Heart right ventricle (tissue), 16 donors: ENCODE data around the gene MINDY4. TPM values are rescaled to one million over a fixed set of nuclear protein-coding genes. Genes with fewer than 3 reads are reported as not detected.

Experiments
- ATAC-seq, 8 donors: fragments of 200-7000 bp; cut with Tn5 transposase; one replicate each; pipeline ENCODE4 v1.9.1; 2020; ENCODE audit warnings: mild to moderate bottlenecking in 8 of 8, moderate library complexity in 8 of 8, moderate number of reproducible peaks in 1 of 8
- DNase-seq, 2 donors: peaks; one replicate each; pipeline ENCODE4 v3.0.0-alpha.2; 2020
- H3K27ac ChIP-seq, 10 donors: fragments of 200-600 bp; sonication (generic) in 2 of 10; one replicate each; pipeline versions ENCODE4 v1.5.0 to v1.8.0; 2020 to 2022; ENCODE audit warnings: mild to moderate bottlenecking in 3 of 10
- H3K27me3 ChIP-seq, 7 donors: fragments of 200-600 bp; one replicate each; pipeline ENCODE4 v1.8.0; 2021 to 2022; ENCODE audit warnings: mild to moderate bottlenecking in 2 of 7
- H3K36me3 ChIP-seq, 9 donors: fragments of 200-600 bp; sonication (generic) in 1 of 9; one replicate each; pipeline versions ENCODE4 v1.5.0 to v1.8.0; 2020 to 2022; ENCODE audit warnings: mild to moderate bottlenecking in 2 of 9
- H3K4me1 ChIP-seq, 9 donors: fragments of 200-600 bp; sonication (generic) in 1 of 9; one replicate each; pipeline versions ENCODE4 v1.5.0 to v1.8.0; 2020 to 2022; ENCODE audit warnings: mild to moderate bottlenecking in 4 of 9
- H3K4me3 ChIP-seq, 10 donors: fragments of 200-600 bp; sonication (generic) in 2 of 10; one replicate each; pipeline versions ENCODE4 v1.5.0 to v1.8.0; 2020 to 2022; ENCODE audit warnings: mild to moderate bottlenecking in 7 of 10, moderate library complexity in 2 of 10
- H3K9me3 ChIP-seq, 11 donors: fragments of 200-600 bp in 10 of 11; sonication (generic) in 2 of 11; one replicate each; pipeline versions ENCODE4 v1.5.0 to v1.8.0; 2013 to 2022; ENCODE audit warnings: mild to moderate bottlenecking in 2 of 11, control low read depth in 1 of 11, moderate library complexity in 1 of 11
- CTCF ChIP-seq, 9 donors: fragments of 200-600 bp; sonication (generic) in 2 of 9; IDR thresholded peaks; one replicate each; pipeline versions ENCODE4 v1.5.0 to v1.8.0; 2021 to 2022; ENCODE audit warnings: antibody characterized with exemption in 9 of 9, mild to moderate bottlenecking in 5 of 9, moderate library complexity in 1 of 9
- WGBS, 2 donors: extraction: QIAGEN DNeasy Blood & Tissue Kit; methylation state at CpG; one replicate each; pipeline ENCODE4 v1.1.7; 2013; ENCODE audit warnings: inconsistent platforms in 1 of 2; 5-methylcytosine and 5-hydroxymethylcytosine counted together
- intact Hi-C, 10 donors: fragments of 100-400 bp; cut with DNase I; formaldehyde crosslinking; loops; one replicate each; pipeline versions ENCODE4 v1.11.1 to v1.14.2; 2022
- polyA plus RNA-seq, 2 donors: library from polyadenylated mRNA; stranded (reverse); fragments of 200-250 nt; gene quantifications; one replicate each; pipeline ENCODE4 v1.2.3, GENCODE V29; 2013
- total RNA-seq, 10 donors: library from RNA; stranded (reverse); fragmentation: NEBNext Ultra II Directional in 3 of 10; extraction: Animal tissue kit (Norgen Biotek cat#: 25700) in 3 of 10; gene quantifications; one replicate each; pipeline versions ENCODE4 v1.2.1 to v1.2.4, GENCODE V29; 2021 to 2023
- donor health status: Arrhythmogenic right ventricular cardiomyopathy.
- donor health status: ischemic (EF 13 %, LVEDD 7.1; RV severe dilation, severe dysfunction).
- donor health status: healthy with polysubstance abuse.
- donor health status: DM: no; HTN: yes; CAD: no.
- donor health status: DM: no; HTN: no; CAD: no.
- donor health status: ischemic (EF 25% LVEDD 6.9; RV normal size, moderate dysfunction).
- donor health status: ischemic (EF 25% LVEDD 5.7; RV mildly dilated, moderate dysfunction).
- donor health status: healthy.
- donor health status: DM: yes; HTN: yes; CAD: no.
- donor health status: Ischemic cardiomyopathy.
- donor health status: ischemic (EF 35%, LVEDD 5.7; RV mildly dilated, moderate dysfunction).
- donor health status: nonischemic (EF 11% LVEDD 7.7; RV severe dilation, severe dysfunction).
- donor health status: DM: yes; HTN: yes; CAD: no.
- donor health status: PGD.
- donor health status: ischemic (EF 29% LVEDD 5.4; RV normal size, mild dysfunction).
- donor health status: nonischemic (EF 23%, LVEDD 6.1; RV moderate dilation, normal function).

Gene MINDY4
- total and polyA plus RNA-seq, 12 donors = 1.9 to 5.4 (median 2.8) TPM

GRCh38 chr7:30938435-30939316 lies 167.5 kb downstream of the MINDY4 start:
- peak; percentile 84 to 90 for DNase-seq
- H3K36me3 ChIP-seq = no peaks in the 10 kb centered on the region
- H3K27ac ChIP-seq = peak overlapping the region in 1 of 10 donors; percentile 1
- peaks cover 0 to 21% (median 0%) of the 10 kb centered on the region in 7 donors for H3K27me3 ChIP-seq
- TF ChIP-seq CTCF (IDR thresholded peaks at IDR 0.05) = peak; percentile 95 to 99 (median 99)
- H3K9me3 ChIP-seq = no peaks in the 10 kb centered on the region
- peak overlapping the region in 7 of 10 donors; percentile 1 to 37 (median 26) for H3K4me3 ChIP-seq
- 11% methylated on average over 25 of the region's 25 CpGs for WGBS, 2 donors
- ATAC-seq = peak; percentile 68 to 91 (median 84)
- intact Hi-C loops = loop anchor here in 6 of 10 donors (2.0 to 10.0 kb wide), 6 partner anchors 34 to 194 kb away; partner anchors contain the start of gene INMT (in 2 of the 6)
- H3K4me1 ChIP-seq = peaks cover 2 to 32% (median 15%) of the 10 kb centered on the region in 9 donors

- H3K4me3 ChIP-seq = no peak overlapping the region
- TF ChIP-seq CTCF (IDR thresholded peaks at IDR 0.05) = no peak
- peaks cover 0 to 15% (median 0%) of the 10 kb centered on the region in 11 donors for H3K9me3 ChIP-seq
- intact Hi-C loops = no loop called here
- no peak for DNase-seq
- ATAC-seq = no peak
- H3K4me1 ChIP-seq = peaks cover 0 to 13% (median 5%) of the 10 kb centered on the region in 9 donors
- WGBS, 2 donors = 62 to 63% methylated on average over 8 of the region's 8 CpGs
- no peaks in the 10 kb centered on the region for H3K36me3 ChIP-seq
- no peak overlapping the region for H3K27ac ChIP-seq
- peaks cover 0 to 32% (median 0%) of the 10 kb centered on the region in 7 donors for H3K27me3 ChIP-seq
Observed at GRCh38 chr7:30941582-30942323, 170.5 kb downstream of the MINDY4 start.

Other genes with a start within 250 kb of the MINDY4 start
- gene GARS1, start 176.5 kb upstream of the MINDY4 start, total RNA-seq = 10 to 100 TPM; 36.5 to 52.2 (median 40.8) TPM
- 10 to 100 TPM; 52.3 to 95.6 TPM for gene GARS1, start 176.5 kb upstream of the MINDY4 start, polyA plus RNA-seq
- 1 to 10 TPM in 1 of 10 donors, under 1 TPM in 8, not detected in 1; 0.07 to 1.0 (median 0.28) TPM for gene CRHR2, start 89.0 kb upstream of the MINDY4 start, total RNA-seq
- 1 to 10 TPM in 1 of 2 donors, under 1 TPM in 1; 0.10 to 1.2 TPM for gene CRHR2, start 89.0 kb upstream of the MINDY4 start, polyA plus RNA-seq
- 10 to 100 TPM; 12.3 to 57.3 (median 26.9) TPM for gene INMT, start 19.3 kb upstream of the MINDY4 start, total RNA-seq
- 10 to 100 TPM; 14.2 to 56.3 TPM for gene INMT, start 19.3 kb upstream of the MINDY4 start, polyA plus RNA-seq
- gene AQP1, start 140.4 kb downstream of the MINDY4 start, total RNA-seq = 100 to 1,000 TPM; 101 to 274 (median 171) TPM
- 100 to 1,000 TPM; 211 to 245 TPM for gene AQP1, start 140.4 kb downstream of the MINDY4 start, polyA plus RNA-seq
- not detected for gene GHRHR, start 192.5 kb downstream of the MINDY4 start, total RNA-seq
- not detected for gene GHRHR, start 192.5 kb downstream of the MINDY4 start, polyA plus RNA-seq